CD1c-positive myeloid dendritic cell (primary cell): ENCODE results near the gene CEL.
"Not testable (repeated sequence)": the region's sequence is repeated elsewhere in the genome, so short reads cannot be mapped to it uniquely, and the experiment has no call there.

ENCODE experiments used
- DNase-seq: peaks from one replicate; pipeline ENCODE4 v3.0.0-alpha.2; 2016; ENCODE audit errors: extremely low spot score

The CEL gene

GRCh38 chr9:133064241-133065069 lies 2.7 kb downstream of the CEL start:
- no peak for DNase-seq

- no peak for DNase-seq
Measured at GRCh38 chr9:133065070-133065388, 3.2 kb downstream of the CEL start.

- DNase-seq, result no peak
Measured at GRCh38 chr9:133066181-133066983, 4.6 kb downstream of the CEL start.

GRCh38 chr9:133067006-133067405 lies 5.2 kb downstream of the CEL start:
- DNase-seq, result no peak

GRCh38 chr9:133067813-133068212 lies 6.0 kb downstream of the CEL start:
- no peak for DNase-seq

GRCh38 chr9:133068431-133068830 lies 6.7 kb downstream of the CEL start:
- not testable (repeated sequence) for DNase-seq

GRCh38 chr9:133070500-133070961 lies 8.8 kb downstream of the CEL start:
- DNase-seq, result not testable (repeated sequence)

- DNase-seq, result not testable (repeated sequence)
Measured at GRCh38 chr9:133070985-133071384, 9.2 kb downstream of the CEL start.

GRCh38 chr9:133071484-133072150 lies 9.8 kb downstream of the CEL start:
- DNase-seq, result no peak

- not testable (repeated sequence) for DNase-seq
Measured at GRCh38 chr9:133072210-133072609, 10.4 kb downstream of the CEL start.

GRCh38 chr9:133073086-133074014 lies 11.6 kb downstream of the CEL start:
- DNase-seq, result no peak

- DNase-seq, result no peak
Measured at GRCh38 chr9:133074111-133074651, 12.4 kb downstream of the CEL start.

- DNase-seq, result no peak
Measured at GRCh38 chr9:133075925-133076630, 14.3 kb downstream of the CEL start.

- DNase-seq, result no peak
Measured at GRCh38 chr9:133076691-133077090, 14.9 kb downstream of the CEL start.

- no peak for DNase-seq
Measured at GRCh38 chr9:133078486-133078885, 16.7 kb downstream of the CEL start.

- no peak for DNase-seq
Measured at GRCh38 chr9:133080161-133080560, 18.4 kb downstream of the CEL start.

- not testable (repeated sequence) for DNase-seq
Measured at GRCh38 chr9:133080786-133081779, 19.3 kb downstream of the CEL start.

- not testable (repeated sequence) for DNase-seq
Measured at GRCh38 chr9:133081957-133082644, 20.3 kb downstream of the CEL start.
